Activated CD4-positive, alpha-beta memory T cell treated with anti-CD3 and anti-CD28 coated beads for 36 hours (primary cell): ENCODE results near the gene SGIP1. TPM values are rescaled to one million over a fixed set of nuclear protein-coding genes. Genes with fewer than 3 reads are reported as not detected.

Experiments
- CTCF ChIA-PET: fragments of 350-600 bp; sonication (Branson Sonifier 250); formaldehyde crosslinking; loops from one replicate; lab custom pipeline; 2021; ENCODE audit warnings: antibody characterized with exemption, inconsistent platforms; lab: Charles Lee
- POLR2A ChIA-PET: fragments of 350-600 bp; sonication (Branson Sonifier 250); formaldehyde crosslinking; loops from one replicate; lab custom pipeline; 2021; ENCODE audit warnings: antibody characterized with exemption; lab: Charles Lee
- DNase-seq: peaks from one replicate; pipeline ENCODE4 v3.0.0-alpha.2; 2020
- H3K27ac Mint-ChIP-seq: one replicate; pipeline ENCODE4 v1.8.0; 2021; ENCODE audit warnings: mixed read lengths
- H3K27me3 Mint-ChIP-seq: one replicate; pipeline ENCODE4 v1.8.0; 2021; ENCODE audit warnings: mixed read lengths
- H3K36me3 Mint-ChIP-seq: one replicate; pipeline ENCODE4 v1.8.0; 2021; ENCODE audit warnings: mixed read lengths
- H3K4me1 Mint-ChIP-seq: one replicate; pipeline ENCODE4 v1.8.0; 2021; ENCODE audit warnings: low read depth, mixed read lengths
- H3K4me3 Mint-ChIP-seq: one replicate; pipeline ENCODE4 v1.8.0; 2021; ENCODE audit warnings: mild to moderate bottlenecking, mixed read lengths
- H3K9me3 Mint-ChIP-seq: one replicate; pipeline ENCODE4 v1.8.0; 2021; ENCODE audit warnings: mixed read lengths
- intact Hi-C: fragments of 100-400 bp; cut with micrococcal nuclease; formaldehyde crosslinking; loops from one replicate; pipeline ENCODE4 v1.15.1; 2023
- total RNA-seq, 2 experiments: library from RNA; stranded (reverse); gene quantifications; one replicate each; pipeline ENCODE4 v1.2.3, GENCODE V29; 2021

SGIP1 gene
- total RNA-seq, 2 experiments from 2014 or later, result 0.05 TPM; not detected in 1

DNA sequence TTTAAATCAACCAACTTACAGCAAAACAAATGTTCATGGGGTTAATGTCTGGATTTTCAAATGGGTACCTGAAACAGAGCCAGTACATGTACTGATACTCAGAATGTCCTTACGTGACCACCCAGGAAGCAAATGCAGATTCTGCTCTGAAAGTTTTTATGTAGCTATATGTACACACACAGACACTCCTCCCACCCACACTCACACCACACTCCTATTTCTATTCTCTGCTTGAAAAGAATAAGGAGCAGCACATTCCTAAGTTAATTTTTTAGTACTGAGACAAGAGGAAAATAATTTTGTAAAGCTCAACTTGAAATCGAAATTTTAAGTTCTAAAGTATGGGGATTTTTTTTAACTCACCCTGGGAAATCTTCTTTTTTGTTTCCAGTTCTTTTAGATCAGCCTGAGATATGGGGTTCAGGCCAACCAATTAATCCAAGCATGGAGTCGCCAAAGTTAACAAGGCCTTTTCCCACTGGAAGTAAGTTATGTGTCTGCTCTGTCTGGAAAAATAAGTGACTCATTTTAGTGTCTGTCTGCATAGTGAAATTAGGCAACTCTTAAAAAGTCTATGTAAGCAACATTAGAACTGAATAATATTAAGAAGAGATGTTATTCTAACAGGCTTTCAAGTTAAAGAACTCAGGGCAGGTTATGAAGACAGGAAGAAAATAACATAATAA, 142.8 kb downstream of the SGIP1 start:
- DNase-seq, result no peak
- ChIA-PET POLR2A (no interaction called here), CTCF (no interaction called here)
- Mint-ChIP-seq H3K4me1 (no peaks in the 10 kb centered on the region), H3K36me3 (no peaks in the 10 kb centered on the region), H3K27me3 (peaks cover 3% of the 10 kb centered on the region), H3K27ac (no peak overlapping the region), H3K4me3 (no peak overlapping the region), H3K9me3 (no peaks in the 10 kb centered on the region)
- intact Hi-C loops, result no loop called here

DNA sequence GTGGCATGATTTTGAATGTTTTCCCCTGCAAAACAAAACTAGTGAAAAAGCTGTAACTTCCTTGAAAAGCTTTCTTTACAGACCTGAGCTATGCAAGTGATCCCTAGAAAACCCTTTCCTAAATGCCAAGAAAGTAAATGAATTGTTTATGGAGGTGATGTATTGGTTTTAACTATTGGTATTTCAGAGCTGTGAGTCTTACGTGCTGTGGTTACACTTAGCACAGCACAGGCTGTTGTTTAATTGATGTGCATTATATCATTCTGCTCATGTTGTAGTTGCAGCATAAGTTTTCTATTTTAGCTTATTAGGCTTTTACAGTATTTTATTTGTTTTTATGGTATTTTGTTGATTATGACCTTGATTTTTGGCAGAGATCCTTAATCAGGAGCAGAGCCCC, 144.2 kb downstream of the SGIP1 start:
- ChIA-PET POLR2A (no interaction called here), CTCF (no interaction called here)
- DNase-seq, result no peak
- H3K27ac Mint-ChIP-seq, result no peak overlapping the region
- peaks cover 6% of the 10 kb centered on the region for H3K27me3 Mint-ChIP-seq
- H3K9me3 Mint-ChIP-seq, result no peaks in the 10 kb centered on the region
- no peaks in the 10 kb centered on the region for H3K4me1 Mint-ChIP-seq
- no peak overlapping the region for H3K4me3 Mint-ChIP-seq
- intact Hi-C loops, result no loop called here
- H3K36me3 Mint-ChIP-seq, result no peaks in the 10 kb centered on the region

DNA sequence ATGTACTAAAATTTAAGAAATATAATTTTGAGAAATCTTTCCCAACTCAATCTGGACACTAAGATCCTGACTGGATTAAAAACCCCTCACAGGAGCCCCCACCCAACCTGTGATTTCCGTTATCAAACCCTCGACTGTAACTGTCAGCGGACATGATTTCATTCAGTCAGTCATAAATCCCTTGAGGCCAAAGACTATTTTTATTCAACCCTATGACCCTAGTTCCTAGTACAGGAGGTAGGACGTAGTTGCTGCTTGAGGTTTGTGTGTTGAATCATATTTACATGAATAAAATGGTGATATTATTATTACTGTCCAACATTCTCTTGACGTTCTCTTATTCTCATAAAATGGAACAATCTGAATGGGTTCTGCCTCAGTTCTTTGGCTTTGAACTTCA, 145.2 kb downstream of the SGIP1 start:
- H3K4me1 Mint-ChIP-seq, result no peaks in the 10 kb centered on the region
- POLR2A ChIA-PET, result no interaction called here
- no peak for DNase-seq
- H3K27me3 Mint-ChIP-seq, result peaks cover 8% of the 10 kb centered on the region
- no peak overlapping the region for H3K4me3 Mint-ChIP-seq
- no peaks in the 10 kb centered on the region for H3K9me3 Mint-ChIP-seq
- CTCF ChIA-PET, result no interaction called here
- no peaks in the 10 kb centered on the region for H3K36me3 Mint-ChIP-seq
- intact Hi-C loops, result no loop called here
- H3K27ac Mint-ChIP-seq, result no peak overlapping the region

DNA sequence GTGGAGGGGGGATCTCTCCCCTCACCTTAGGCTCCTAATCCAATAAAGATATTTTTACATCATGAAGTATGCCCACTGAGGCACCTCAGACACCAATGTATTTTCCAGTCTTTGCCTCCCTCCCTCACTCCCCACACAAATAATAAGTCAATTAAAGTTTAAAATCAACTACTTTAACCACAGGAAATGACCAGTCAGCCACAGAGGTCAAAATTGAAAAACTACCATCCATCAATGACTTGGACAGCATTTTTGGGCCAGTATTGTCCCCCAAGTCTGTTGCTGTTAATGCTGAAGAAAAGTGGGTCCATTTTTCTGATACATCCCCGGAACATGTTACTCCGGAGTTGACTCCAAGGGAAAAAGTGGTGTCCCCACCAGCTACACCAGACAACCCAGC, 147.7 kb downstream of the SGIP1 start:
- Mint-ChIP-seq H3K36me3 (no peaks in the 10 kb centered on the region), H3K4me1 (no peaks in the 10 kb centered on the region), H3K4me3 (no peak overlapping the region), H3K9me3 (no peaks in the 10 kb centered on the region), H3K27ac (no peak overlapping the region), H3K27me3 (peaks cover 8% of the 10 kb centered on the region)
- no peak for DNase-seq
- intact Hi-C loops, result no loop called here
- CTCF ChIA-PET, result no interaction called here
- POLR2A ChIA-PET, result no interaction called here

DNA sequence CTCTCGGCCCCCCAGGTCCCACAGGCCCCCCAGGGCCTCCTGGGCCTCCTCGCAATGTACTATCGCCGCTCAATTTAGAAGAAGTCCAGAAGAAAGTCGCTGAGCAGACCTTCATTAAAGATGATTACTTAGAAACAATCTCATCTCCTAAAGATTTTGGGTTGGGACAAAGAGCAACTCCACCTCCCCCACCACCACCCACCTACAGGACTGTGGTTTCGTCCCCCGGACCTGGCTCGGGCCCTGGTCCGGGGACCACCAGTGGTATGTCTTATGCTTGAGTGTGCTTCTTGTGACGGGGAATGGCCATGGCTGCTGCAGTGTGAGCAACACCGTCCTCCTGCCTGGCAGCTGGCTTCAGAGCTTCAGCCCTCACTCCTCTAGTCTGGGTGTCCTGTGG, 148.2 kb downstream of the SGIP1 start:
- POLR2A ChIA-PET, result interaction anchor here (0.7 kb wide), 1 partner anchor 739 kb away, joined by 3 read pairs; no protein-coding TSS in a partner anchor
- Mint-ChIP-seq H3K9me3 (no peaks in the 10 kb centered on the region), H3K27ac (no peak overlapping the region), H3K4me3 (no peak overlapping the region), H3K27me3 (peaks cover 8% of the 10 kb centered on the region), H3K4me1 (no peaks in the 10 kb centered on the region), H3K36me3 (no peaks in the 10 kb centered on the region)
- no peak for DNase-seq
- CTCF ChIA-PET, result no interaction called here
- intact Hi-C loops, result no loop called here

DNA sequence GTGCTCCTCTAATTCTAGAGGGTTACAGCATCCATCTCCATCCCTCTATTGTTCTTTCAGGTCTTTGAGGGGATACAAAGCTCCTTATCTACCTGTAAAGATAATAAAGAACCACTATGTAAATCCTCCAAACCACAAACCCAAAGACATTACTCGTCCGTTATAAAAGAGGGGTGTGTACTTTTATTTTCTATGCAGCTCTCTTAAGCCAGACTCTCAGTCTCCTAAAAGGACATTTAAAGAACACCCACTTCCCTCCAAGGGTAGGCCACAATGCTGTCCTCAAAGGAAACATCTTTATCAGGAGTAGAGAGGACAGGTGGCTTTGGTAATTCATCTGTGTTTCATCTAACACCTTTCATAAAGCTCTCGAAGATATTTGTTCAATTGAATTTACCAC, 150.4 kb downstream of the SGIP1 start:
- Mint-ChIP-seq H3K4me3 (no peak overlapping the region), H3K9me3 (no peaks in the 10 kb centered on the region), H3K27me3 (peaks cover 12% of the 10 kb centered on the region), H3K4me1 (no peaks in the 10 kb centered on the region), H3K27ac (no peak overlapping the region), H3K36me3 (no peaks in the 10 kb centered on the region)
- POLR2A ChIA-PET, result no interaction called here
- CTCF ChIA-PET, result no interaction called here
- no peak for DNase-seq
- intact Hi-C loops, result no loop called here

DNA sequence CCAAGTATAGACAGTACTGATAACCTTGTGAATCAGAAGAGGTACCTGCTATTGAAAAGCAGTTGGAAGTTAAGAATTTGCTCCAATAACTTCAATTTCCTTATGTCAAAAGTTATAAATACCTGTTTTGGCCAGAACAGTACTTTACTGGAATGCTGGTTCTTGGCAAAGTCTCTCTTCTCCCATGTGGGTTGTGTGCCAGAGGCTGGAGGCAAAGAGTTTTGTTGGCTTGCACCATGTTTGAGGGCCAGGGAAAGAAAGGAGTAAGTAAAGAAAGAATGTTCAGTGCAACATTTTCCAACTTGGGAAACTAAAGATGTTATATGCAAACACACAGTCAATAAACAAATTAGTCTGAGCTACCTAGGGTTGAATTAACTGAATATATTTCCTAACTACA, 151.3 kb downstream of the SGIP1 start:
- POLR2A ChIA-PET, result no interaction called here
- H3K9me3 Mint-ChIP-seq, result no peaks in the 10 kb centered on the region
- intact Hi-C loops, result no loop called here
- CTCF ChIA-PET, result no interaction called here
- H3K27me3 Mint-ChIP-seq, result peaks cover 10% of the 10 kb centered on the region
- no peaks in the 10 kb centered on the region for H3K4me1 Mint-ChIP-seq
- no peak overlapping the region for H3K4me3 Mint-ChIP-seq
- no peak for DNase-seq
- H3K36me3 Mint-ChIP-seq, result no peaks in the 10 kb centered on the region
- H3K27ac Mint-ChIP-seq, result no peak overlapping the region

DNA sequence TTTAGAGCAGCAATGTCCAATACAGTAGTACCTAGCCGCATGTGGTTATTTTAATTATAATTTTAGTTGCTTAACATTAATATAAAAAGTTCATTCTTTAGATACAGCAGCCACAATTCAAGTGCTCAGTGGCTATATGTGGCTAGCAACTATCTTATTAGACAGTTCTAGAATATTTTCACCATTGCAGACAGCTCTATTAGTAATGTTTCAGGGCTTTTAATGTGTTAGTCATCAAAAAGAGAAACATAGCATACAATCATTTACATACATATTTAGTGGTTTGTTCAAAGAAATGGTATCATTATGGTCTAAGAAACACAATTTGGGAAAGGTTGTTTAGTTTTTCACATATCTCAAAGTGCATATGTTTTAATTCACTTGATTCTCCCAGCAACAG, 151.7 kb downstream of the SGIP1 start:
- Mint-ChIP-seq H3K9me3 (no peaks in the 10 kb centered on the region), H3K4me3 (no peak overlapping the region), H3K4me1 (no peaks in the 10 kb centered on the region), H3K36me3 (no peaks in the 10 kb centered on the region), H3K27ac (no peak overlapping the region), H3K27me3 (peaks cover 10% of the 10 kb centered on the region)
- intact Hi-C loops, result no loop called here
- POLR2A ChIA-PET, result no interaction called here
- CTCF ChIA-PET, result no interaction called here
- DNase-seq, result no peak

DNA sequence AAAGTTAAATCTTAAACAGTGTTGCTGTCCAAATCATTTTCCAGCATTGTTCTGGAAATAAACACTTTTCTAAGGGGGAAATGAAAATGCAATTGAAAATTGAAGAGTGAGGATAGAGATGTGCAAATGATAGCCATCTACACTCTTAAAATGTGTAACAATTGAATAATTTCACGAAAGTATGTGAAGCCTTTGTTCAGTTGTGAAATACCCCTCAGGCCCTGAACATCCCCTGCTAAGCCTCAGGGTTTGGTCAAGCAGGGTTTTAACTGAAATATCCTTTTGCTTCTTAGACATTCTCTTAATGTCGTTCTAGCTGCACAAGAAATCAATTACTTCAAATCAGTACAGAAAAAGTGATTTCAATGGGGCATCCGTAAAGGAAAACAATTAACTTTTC, 152.5 kb downstream of the SGIP1 start:
- Mint-ChIP-seq H3K27ac (no peak overlapping the region), H3K27me3 (peaks cover 10% of the 10 kb centered on the region), H3K9me3 (no peaks in the 10 kb centered on the region), H3K36me3 (no peaks in the 10 kb centered on the region), H3K4me3 (no peak overlapping the region), H3K4me1 (no peaks in the 10 kb centered on the region)
- CTCF ChIA-PET, result no interaction called here
- DNase-seq, result no peak
- POLR2A ChIA-PET, result no interaction called here
- intact Hi-C loops, result no loop called here

DNA sequence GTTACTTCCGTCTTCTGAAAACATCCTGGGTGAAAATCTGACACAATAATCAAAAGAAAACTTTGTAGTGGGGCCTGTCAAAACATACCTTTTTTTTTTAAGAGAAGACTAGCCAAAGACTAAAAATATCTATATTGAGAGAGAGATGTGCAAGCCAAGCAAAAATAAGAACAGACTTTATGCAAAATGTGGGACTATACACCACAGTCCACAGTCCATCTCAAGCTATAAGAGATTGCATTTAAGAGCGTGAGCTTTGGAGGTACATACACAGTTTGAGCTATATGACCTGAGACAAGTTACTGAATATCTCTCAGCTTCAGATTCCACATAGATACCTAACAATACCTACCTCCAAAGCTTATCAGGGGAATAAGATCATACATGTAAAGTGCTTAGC, 153.4 kb downstream of the SGIP1 start:
- H3K36me3 Mint-ChIP-seq, result no peaks in the 10 kb centered on the region
- no peak for DNase-seq
- ChIA-PET CTCF (no interaction called here), POLR2A (no interaction called here)
- no peak overlapping the region for H3K27ac Mint-ChIP-seq
- H3K4me3 Mint-ChIP-seq, result no peak overlapping the region
- H3K9me3 Mint-ChIP-seq, result no peaks in the 10 kb centered on the region
- peaks cover 7% of the 10 kb centered on the region for H3K27me3 Mint-ChIP-seq
- no peaks in the 10 kb centered on the region for H3K4me1 Mint-ChIP-seq
- intact Hi-C loops, result no loop called here

DNA sequence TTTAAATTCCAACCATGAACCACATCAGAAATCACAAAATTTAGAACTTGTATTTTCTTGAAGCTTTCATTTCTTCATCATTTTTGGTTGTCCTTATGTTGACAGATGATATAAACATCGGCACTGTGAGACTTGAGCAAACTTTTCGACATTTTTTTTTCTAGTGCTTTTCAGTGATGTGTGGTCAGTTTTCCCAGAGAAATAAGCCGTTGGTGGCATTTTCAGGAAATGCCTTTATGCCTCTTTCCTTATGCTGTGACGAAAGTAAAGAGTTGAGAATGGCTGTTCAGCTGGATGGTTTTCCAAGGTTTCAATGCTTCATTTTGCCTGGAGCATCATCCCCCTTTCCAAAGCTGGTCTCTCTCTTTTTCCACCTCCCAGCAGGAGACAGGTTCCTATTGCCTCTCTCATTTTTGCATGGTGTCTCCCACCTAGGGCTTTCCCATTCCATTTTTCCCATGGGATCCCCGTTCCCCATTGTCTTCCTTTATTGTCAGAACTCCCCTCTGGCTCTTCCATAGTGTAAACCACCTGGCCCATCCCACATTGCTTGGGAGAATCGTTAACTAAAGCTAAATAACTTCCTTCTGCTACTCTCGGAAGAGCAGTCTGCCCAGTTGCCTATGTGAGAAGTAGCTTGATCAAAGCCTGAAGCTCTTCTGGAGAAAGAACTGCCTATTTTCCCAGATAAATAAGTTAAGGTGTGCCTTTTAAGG, 156.9 kb downstream of the SGIP1 start:
- H3K27ac Mint-ChIP-seq, result no peak overlapping the region
- no peak for DNase-seq
- H3K9me3 Mint-ChIP-seq, result no peaks in the 10 kb centered on the region
- no peak overlapping the region for H3K4me3 Mint-ChIP-seq
- no peaks in the 10 kb centered on the region for H3K36me3 Mint-ChIP-seq
- intact Hi-C loops, result no loop called here
- H3K4me1 Mint-ChIP-seq, result no peaks in the 10 kb centered on the region
- ChIA-PET POLR2A (no interaction called here), CTCF (no interaction called here)
- H3K27me3 Mint-ChIP-seq, result peaks cover 9% of the 10 kb centered on the region

DNA sequence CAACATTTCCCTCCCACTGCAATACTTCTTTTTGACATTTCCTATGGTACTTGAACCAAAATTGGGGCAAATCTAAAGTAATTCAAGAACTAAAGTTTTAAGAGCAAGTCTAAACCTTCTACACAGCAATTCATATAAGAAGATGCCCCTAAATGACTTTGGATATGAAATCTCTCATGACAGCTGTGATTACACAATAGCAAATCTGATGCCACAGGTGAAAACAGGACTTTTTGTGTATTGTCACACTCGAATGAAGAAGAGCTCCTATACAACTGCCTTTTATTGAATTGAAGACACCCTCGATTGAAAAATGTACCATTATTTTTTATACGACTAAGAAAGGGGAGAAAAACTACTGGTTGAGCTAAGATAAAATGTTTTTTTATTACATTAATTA, 158.7 kb downstream of the SGIP1 start:
- Mint-ChIP-seq H3K4me3 (no peak overlapping the region), H3K4me1 (no peaks in the 10 kb centered on the region), H3K9me3 (no peaks in the 10 kb centered on the region), H3K27ac (no peak overlapping the region), H3K36me3 (no peaks in the 10 kb centered on the region), H3K27me3 (peaks cover 6% of the 10 kb centered on the region)
- ChIA-PET CTCF (interaction anchor here (0.9 kb wide), 1 partner anchor 34 kb away, joined by 3 read pairs; no protein-coding TSS in a partner anchor), POLR2A (no interaction called here)
- intact Hi-C loops, result no loop called here
- DNase-seq, result no peak

DNA sequence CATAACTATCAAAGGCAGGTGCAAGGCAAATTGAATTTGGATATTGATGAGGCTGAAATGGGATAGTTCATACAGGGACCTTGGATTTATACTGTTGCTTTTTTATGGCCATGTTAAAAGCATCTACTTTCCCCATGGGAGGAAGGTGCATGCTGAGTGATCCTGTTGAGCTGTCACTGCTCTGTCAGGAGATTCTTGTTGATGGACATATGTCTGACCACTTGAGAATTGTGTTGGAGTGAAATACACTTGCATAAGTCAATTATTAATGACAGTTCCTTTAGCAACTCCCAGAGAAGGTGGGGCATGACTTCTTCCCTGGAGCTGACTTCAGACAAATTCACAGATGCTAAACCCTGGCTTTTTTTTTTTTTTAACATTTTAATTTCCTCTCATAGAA, 159.9 kb downstream of the SGIP1 start:
- Mint-ChIP-seq H3K4me1 (no peaks in the 10 kb centered on the region), H3K27ac (no peak overlapping the region), H3K9me3 (no peaks in the 10 kb centered on the region), H3K36me3 (no peaks in the 10 kb centered on the region), H3K27me3 (peaks cover 6% of the 10 kb centered on the region), H3K4me3 (no peak overlapping the region)
- ChIA-PET CTCF (no interaction called here), POLR2A (no interaction called here)
- DNase-seq, result no peak
- intact Hi-C loops, result no loop called here
